Non-pigmented ciliary epithelial cell (primary cell): Measurements from ENCODE around the gene ZNF670.

Experiments used
- DNase-seq: peaks from one replicate; pipeline ENCODE4 v3.0.0-alpha.2; 2010; ENCODE audit warnings: low read depth

ZNF670 gene

GRCh38 chr1:247103859-247104591 lies 25.4 kb upstream of the ZNF670 start, which contains the start of gene ZNF669:
ZNF669 (minus strand) TSS chr1:247104356; CDS start chr1:247104199, 157 bp downstream.
- peak; percentile 76 for DNase-seq

- peak; percentile 26 for DNase-seq
Observed at GRCh38 chr1:247102381-247102780, 23.8 kb upstream of the ZNF670 start.

- DNase-seq: no peak
Observed at GRCh38 chr1:247100676-247101279, 22.2 kb upstream of the ZNF670 start.

GRCh38 chr1:247096958-247097357 lies 18.3 kb upstream of the ZNF670 start:
- DNase-seq: no peak

GRCh38 chr1:247096544-247096943 lies 17.9 kb upstream of the ZNF670 start:
- no peak for DNase-seq

- DNase-seq: no peak
Observed at GRCh38 chr1:247096112-247096511, 17.5 kb upstream of the ZNF670 start.

GRCh38 chr1:247090455-247090854 lies 11.8 kb upstream of the ZNF670 start:
- no peak for DNase-seq

GRCh38 chr1:247089616-247090375 lies 11.2 kb upstream of the ZNF670 start:
- no peak for DNase-seq

- no peak for DNase-seq
Observed at GRCh38 chr1:247088967-247089366, 10.4 kb upstream of the ZNF670 start.

GRCh38 chr1:247087256-247087655 lies 8.6 kb upstream of the ZNF670 start:
- DNase-seq: no peak

- no peak for DNase-seq
Observed at GRCh38 chr1:247085310-247085709, 6.7 kb upstream of the ZNF670 start.

GRCh38 chr1:247084771-247085170 lies 6.2 kb upstream of the ZNF670 start:
- no peak for DNase-seq

GRCh38 chr1:247079141-247079874 lies 697 bp upstream of the ZNF670 start:
- DNase-seq: no peak

- DNase-seq: no peak
Observed at GRCh38 chr1:247077876-247078257, 744 bp downstream of the ZNF670 start.

- DNase-seq: no peak
Observed at GRCh38 chr1:247077213-247077612, 1.4 kb downstream of the ZNF670 start.

GRCh38 chr1:247070645-247071044 lies 8.0 kb downstream of the ZNF670 start:
- no peak for DNase-seq

GRCh38 chr1:247064304-247064703 lies 14.3 kb downstream of the ZNF670 start:
- no peak for DNase-seq

GRCh38 chr1:247060771-247061170 lies 17.8 kb downstream of the ZNF670 start:
- DNase-seq: no peak

GRCh38 chr1:247056071-247056470 lies 22.5 kb downstream of the ZNF670 start:
- peak; percentile 32 for DNase-seq

GRCh38 chr1:247054992-247055415 lies 23.6 kb downstream of the ZNF670 start:
- peak; percentile 32 for DNase-seq

- DNase-seq: no peak
Observed at GRCh38 chr1:247047702-247048101, 30.9 kb downstream of the ZNF670 start.

- DNase-seq: no peak
Observed at GRCh38 chr1:247047260-247047659, 31.4 kb downstream of the ZNF670 start.
